H1 (cell line): ENCODE measurements around the gene MTTP.

ENCODE experiments used
- CTCF ChIP-seq, 3 experiments: IDR thresholded peaks; 1 replicate in 2 of 3; 2 replicates in 1 of 3; pipeline versions ENCODE4 v1.5.1 to v1.6.1; 2011; ENCODE audit warnings: low read length in 3 of 3, mild to moderate bottlenecking in 3 of 3, inconsistent platforms in 2 of 3, low read depth in 1 of 3, moderate library complexity in 1 of 3; ENCODE audit not compliant: insufficient read depth in 1 of 3; ENCODE audit errors: control extremely low read depth in 1 of 3
- EZH2 ChIP-seq: fragments of 200-600 bp; sonication (generic); IDR thresholded peaks from 2 replicates; pipeline ENCODE4 v1.7.1; 2012; ENCODE audit warnings: low read depth, mild to moderate bottlenecking, moderate library complexity, low read length, inconsistent platforms; ENCODE audit not compliant: severe bottlenecking
- JUND ChIP-seq: IDR thresholded peaks from 2 replicates; pipeline ENCODE4 v1.6.1; 2011; ENCODE audit warnings: mild to moderate bottlenecking, improper control_type of control experiment, low read length
- MAX ChIP-seq: IDR thresholded peaks from 2 replicates; pipeline ENCODE4 v1.6.1; 2012; ENCODE audit warnings: inconsistent platforms

- TF ChIP-seq CTCF (IDR thresholded peaks at IDR 0.05; ENCODE audit: control extremely low read depth in 1 of 3, insufficient read depth in 1 of 3, low read depth in 1 of 3, low read length in 3 of 3) = no peak
- TF ChIP-seq EZH2 = no peak
- TF ChIP-seq MAX = no peak
- TF ChIP-seq JUND = no peak
These were observed 74.6 kb downstream of the MTTP start for GRCh38 chr4:99649208-99649607.
